ENCODE data around the gene OLIG2.

OLIG2 gene

DNA sequence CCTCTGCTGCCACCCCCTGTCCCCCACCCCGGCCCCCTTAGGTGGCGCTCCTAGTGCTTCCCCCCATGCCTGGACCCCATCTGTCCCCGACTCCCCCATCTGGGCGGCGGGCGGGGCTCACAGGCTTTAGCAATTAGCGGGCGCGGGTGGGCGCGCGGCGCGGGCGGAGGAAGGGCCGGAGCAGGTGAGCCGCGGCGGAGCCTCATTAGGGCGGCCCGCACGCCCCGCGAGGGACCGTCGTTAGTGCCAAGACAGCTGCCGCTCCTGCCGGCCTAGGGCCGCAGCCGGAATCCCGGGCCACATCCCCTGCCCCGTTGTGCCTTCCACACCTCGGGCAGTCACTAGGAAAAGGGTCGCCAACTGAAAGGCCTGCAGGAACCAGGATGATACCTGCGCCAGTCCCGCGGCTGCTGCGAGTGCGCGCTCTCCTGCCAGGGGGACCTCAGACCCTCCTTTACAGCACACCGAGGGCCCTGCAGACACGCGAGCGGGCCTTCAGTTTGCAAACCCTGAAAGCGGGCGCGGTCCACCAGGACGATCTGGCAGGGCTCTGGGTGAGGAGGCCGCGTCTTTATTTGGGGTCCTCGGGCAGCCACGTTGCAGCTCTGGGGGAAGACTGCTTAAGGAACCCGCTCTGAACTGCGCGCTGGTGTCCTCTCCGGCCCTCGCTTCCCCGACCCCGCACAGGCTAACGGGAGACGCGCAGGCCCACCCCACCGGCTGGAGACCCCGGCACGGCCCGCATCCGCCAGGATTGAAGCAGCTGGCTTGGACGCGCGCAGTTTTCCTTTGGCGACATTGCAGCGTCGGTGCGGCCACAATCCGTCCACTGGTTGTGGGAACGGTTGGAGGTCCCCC lies 7.6 kb downstream of the OLIG2 start:
- DNase-seq (ENCODE audit: low read depth), result no peak

DNA sequence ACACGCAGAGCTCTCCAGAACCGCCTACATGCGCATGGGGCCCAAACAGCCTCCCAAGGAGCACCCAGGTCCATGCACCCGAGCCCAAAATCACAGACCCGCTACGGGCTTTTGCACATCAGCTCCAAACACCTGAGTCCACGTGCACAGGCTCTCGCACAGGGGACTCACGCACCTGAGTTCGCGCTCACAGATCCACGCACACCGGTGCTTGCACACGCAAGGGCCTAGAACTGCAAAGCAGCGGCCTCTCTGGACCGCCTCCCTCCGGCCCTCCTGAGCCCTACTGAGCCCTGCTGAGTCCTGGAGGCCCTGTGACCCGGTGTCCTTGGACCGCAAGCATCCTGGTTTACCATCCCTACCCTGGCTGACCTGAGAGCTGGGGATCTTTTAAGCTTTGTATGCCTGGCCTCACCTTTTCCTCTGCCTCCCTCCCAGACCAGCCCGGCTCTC lies 8.3 kb downstream of the OLIG2 start:
- DNase-seq (ENCODE audit: low read depth), result no peak

- no peak for DNase-seq (ENCODE audit: low read depth)
Observed at GRCh38 chr21:33035147-33035546, 9.4 kb downstream of the OLIG2 start.

DNA sequence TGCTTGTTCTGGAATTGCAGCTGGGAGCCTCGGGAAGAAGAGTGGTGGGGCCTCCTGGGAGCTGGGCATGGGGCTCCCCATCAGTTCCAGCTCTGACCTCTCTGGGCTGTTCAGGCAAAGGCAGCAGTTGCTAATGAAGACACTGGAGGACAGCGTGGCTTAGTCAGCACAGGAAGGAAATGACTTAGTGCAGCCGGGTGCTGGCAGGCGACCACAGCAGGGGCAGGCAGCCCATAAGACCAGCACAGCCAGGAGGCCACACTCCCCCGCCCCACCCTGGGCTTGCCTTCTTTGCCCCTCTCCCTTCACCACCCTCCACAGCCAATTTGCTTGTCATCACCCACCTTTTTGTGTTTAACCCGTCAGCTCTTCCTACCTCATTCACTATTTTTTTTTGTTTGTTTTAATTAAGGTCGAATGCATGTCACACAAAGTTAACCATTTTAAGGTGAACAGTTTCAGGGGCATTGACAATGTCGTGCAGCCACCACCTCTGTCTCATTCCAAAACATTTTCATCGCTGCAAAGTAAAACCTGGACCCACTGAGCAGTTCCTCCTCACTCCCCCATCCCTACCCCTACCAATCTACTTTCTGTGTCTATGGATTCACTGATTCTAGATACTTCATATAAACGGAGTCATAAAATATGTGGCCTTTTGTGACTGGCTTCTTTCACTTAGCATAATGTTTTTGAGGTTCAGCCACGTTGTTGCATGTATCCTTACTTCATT lies 10.9 kb downstream of the OLIG2 start:
- DNase-seq (ENCODE audit: low read depth), result no peak

DNA sequence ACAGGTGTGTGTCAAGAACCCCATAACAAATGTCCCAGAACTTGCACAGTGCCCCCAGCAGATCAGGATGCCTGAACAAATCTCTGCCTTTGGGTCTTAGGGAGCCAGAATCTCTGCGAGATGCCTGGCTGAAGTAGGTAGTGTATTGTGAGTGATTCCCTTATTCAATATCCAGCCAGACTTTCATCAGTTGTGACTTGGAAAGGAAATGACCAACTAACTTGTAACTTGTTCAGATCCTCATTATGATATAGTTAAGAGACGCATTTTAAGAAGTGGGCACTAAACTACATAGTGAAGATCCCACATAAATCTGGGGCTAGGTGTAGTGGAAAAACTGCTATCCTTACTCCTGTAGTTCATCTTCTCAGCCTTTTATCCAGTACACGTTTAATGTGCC lies 11.8 kb downstream of the OLIG2 start:
- DNase-seq (ENCODE audit: low read depth), result no peak

DNA sequence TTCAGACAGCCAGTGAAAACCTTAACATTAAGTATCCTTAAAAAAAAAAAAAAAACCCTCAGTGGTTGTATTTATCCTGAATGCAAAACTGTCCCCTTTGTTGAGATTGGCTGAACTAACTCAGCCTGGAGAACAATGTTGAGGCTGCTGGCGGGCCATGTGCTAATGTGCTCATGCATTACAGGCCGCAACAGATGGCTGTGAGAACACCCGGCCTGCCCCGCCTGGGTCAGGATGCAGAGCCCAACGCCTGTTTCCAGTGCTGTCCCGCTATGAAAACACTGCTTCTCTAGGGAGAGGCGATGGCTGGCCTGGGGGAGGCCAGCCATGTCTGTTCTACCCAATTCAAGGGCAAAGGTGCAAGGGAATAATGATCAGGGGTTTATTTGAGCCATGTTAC lies 13.8 kb downstream of the OLIG2 start:
- no peak for DNase-seq (ENCODE audit: low read depth)

DNA sequence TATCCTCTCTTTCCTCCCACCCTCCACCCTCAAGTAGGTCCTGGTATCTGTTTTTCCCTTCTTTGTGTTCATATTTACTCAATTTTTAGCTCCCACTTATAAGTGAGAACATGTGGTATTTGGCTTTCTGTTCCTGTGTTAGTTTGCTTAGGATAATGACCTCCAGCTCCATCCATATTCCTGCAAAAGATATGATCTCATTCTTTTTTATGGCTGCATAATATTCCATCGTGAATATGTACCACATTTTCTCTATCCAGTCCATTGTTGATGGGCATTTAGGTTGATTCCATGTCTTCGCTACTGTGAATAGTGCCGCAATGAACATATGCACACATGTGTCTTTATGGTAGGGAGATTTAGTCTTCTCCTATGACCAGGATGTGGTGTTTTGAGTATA lies 14.5 kb downstream of the OLIG2 start:
- DNase-seq (ENCODE audit: low read depth), result no peak

DNA sequence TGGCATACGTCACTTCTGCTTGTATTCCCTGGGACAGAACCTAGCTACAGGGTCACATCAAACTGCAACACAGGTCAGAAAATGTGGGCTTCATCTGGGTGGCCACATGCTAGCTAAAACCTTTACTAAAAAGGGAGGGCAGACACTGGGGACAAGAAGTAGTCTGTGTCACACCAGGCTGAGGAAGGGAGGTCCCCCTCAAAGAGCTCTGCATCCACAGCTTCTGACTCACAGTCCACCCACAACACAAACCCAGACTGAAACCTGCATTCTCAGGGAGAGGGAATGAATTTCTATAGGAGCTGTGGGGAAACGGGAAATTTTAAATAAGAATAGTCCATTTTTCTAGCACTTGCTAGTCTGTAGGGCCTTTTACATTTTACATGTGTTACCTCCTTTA lies 16.2 kb downstream of the OLIG2 start:
- no peak for DNase-seq (ENCODE audit: low read depth)

- DNase-seq (ENCODE audit: low read depth), result no peak
Observed at GRCh38 chr21:33042812-33043211, 17.1 kb downstream of the OLIG2 start.

GRCh38 chr21:33046455-33046854 lies 20.7 kb downstream of the OLIG2 start:
- no peak for DNase-seq (ENCODE audit: low read depth)

GRCh38 chr21:33047231-33047630 lies 21.5 kb downstream of the OLIG2 start:
- no peak for DNase-seq (ENCODE audit: low read depth)

DNA sequence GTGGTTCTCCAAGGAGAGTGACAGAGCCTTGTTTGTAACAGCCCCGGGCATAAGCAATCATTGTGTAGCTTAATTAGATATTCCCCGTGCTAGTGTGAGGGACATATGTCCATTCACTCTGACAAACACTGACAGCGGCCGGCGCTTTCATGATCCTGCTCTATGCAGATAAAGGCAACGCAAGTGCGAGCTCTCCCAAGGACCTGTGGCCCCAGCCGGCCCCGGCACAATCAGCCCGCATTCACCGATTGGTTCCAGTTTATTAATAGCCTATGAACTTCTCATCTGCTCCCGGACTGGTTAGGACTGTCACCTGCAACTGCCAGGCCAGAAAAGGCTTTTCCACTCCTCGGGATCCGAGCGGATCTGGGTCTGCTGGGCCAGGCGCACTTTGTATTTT lies 26.2 kb downstream of the OLIG2 start:
- no peak for DNase-seq (ENCODE audit: low read depth)

DNA sequence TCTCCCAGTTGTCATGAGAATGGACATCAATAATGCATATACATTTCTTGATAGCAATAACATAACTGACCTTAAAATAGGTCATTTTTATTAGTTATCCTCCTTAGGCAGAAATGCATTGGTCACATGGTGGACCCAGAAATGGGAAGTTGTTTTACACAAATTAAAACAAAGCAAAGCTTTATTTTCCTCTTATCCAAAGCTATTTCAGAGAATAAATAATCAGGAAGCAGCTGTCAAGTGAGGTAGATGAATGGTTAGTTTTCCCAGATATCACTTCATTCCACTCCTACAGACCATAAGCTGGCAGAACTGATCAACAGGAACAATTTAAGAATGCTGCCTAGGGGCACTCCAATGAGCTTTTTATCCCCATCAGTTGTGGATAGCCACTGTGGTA lies 28.2 kb downstream of the OLIG2 start:
- no peak for DNase-seq (ENCODE audit: low read depth)

DNA sequence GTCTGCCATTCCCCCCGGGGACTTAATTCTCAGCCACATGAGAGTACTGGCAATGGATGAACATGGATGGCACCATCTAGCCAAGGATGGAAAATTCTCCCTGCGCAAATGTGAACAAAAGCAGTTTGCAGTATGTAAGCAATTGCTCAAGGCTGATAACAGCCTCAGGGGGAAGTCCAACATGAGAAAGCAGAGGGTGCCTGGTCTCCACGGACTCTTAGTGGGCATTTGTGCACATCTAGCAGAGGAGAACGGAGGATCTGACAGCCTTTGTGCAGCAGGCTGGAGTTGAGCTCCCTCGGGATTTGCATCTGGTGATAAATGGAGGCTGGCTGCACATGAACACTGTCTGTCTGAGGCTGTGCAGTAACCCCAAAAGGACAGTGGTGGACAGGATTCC lies 30.3 kb downstream of the OLIG2 start:
- DNase-seq (ENCODE audit: low read depth), result no peak

GRCh38 chr21:33057385-33057940 lies 31.7 kb downstream of the OLIG2 start:
- no peak for DNase-seq (ENCODE audit: low read depth)

DNA sequence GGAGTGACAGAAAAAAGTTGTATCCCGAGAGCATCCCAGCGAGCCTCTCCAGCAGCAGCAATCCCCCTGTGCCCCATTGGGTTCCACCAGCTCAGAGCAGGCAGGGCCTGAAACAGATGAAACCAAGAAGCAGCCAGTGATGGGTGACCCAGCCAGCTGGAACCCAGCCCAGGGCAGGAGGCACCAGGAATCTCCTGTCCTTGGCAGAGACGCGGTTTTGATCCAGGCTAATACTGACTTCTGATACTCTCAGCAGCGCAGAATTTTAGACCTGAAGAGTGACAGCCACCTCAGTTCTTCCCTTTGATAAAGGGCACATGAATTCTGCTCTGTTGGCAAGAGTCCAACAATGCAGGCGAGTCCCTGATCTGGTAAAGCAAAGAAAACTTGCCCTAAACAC lies 32.8 kb downstream of the OLIG2 start:
- no peak for DNase-seq (ENCODE audit: low read depth)

DNA sequence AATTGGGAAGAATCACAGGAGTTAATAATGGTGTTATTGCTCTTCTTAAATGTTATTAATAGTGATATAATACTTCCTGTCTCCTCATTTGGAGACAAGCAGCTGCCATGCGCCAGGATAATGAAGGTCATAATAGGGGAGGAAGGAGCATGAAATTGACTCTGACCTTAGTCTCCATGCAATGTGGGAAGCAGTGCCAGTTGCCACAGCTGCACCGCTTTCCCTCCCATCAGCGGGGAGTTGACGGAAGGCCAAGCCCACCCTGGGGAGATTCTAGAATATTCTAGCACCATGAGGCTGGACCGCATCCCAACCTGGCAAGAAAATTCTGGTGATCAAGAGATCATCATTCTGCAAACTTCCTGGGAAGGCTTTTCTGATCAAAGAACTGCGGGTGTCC lies 33.2 kb downstream of the OLIG2 start:
- no peak for DNase-seq (ENCODE audit: low read depth)

DNA sequence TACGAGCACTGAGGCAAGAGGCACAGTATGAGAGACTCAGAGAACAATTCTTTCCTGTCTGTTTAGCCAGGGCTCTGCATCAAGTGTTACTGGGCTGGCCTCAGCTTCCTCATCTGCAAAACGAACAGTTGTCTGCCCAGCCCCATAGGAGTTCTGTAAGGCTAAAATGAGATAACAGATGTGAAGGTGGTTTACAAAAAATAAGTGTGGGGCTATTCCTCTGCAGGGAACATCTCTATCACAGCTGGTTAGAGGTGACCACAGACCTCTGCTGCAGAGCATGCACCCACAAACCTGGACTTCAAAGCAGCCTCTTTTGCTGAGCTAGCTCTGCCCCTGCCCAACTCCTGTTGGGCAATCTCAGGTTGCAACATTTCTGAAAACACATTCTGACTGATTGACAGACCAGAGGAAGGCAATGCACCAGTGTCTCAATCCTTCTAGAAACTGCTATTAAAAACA lies 33.7 kb downstream of the OLIG2 start:
- no peak for DNase-seq (ENCODE audit: low read depth)

GRCh38 chr21:33061233-33061632 lies 35.5 kb downstream of the OLIG2 start:
- no peak for DNase-seq (ENCODE audit: low read depth)

- DNase-seq (ENCODE audit: low read depth), result no peak
Observed at GRCh38 chr21:33063375-33063883, 37.7 kb downstream of the OLIG2 start.

GRCh38 chr21:33063907-33064622 lies 38.3 kb downstream of the OLIG2 start:
- no peak for DNase-seq (ENCODE audit: low read depth)
